GDM1 (cell line): ENCODE measurements around the gene SPC24.
"Not testable (repeated sequence)": the region's sequence is repeated elsewhere in the genome, so short reads cannot be mapped to it uniquely, and the experiment has no call there.

ENCODE experiments used
- DNase-seq: peaks from one replicate; lab custom pipeline; 2025; lab: John Stamatoyannopoulos, UW

The SPC24 gene

DNA sequence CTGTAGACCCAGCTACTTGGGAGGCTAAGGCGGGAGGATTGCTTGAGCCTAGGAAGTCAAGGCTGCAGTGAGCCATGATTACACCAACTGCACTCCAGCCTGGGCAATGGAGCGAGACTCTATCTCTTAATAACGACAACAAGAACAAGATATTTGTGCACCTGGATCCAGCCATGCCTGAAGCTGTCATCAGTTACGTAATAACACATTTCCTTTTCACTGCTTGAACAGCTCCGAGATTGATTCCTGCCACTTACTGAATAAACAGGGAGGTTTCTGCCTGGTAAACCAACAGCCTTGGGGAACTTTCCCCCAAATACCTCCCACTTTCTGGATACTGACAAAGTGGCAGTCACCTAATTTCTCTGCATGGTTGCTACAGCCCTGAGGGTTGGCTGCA lies 36.4 kb upstream of the SPC24 start:
- no peak for DNase-seq

DNA sequence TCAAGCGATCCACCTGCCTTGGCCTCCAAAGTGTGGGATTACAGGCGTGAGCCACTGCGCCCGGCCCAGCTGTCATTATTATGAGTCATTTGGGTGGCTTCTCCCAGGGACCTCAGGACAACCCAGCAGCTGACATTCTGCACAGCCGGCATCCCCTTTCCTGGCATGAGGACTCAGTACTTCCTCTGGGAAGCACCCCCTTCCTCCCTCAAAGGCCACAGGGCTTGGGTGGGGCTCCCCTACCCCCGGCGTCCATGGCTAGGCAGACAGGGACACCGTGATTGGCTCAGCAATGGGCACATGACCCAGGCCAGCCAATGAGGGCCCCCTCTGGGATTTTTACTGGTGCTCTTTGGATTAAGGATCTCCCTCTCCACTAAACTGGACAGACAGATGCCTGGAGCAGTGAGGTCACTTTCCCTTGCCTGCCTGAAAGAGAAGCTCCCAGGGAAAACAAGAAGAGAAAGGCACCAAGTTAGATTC lies 35.7 kb upstream of the SPC24 start:
- no peak for DNase-seq

DNA sequence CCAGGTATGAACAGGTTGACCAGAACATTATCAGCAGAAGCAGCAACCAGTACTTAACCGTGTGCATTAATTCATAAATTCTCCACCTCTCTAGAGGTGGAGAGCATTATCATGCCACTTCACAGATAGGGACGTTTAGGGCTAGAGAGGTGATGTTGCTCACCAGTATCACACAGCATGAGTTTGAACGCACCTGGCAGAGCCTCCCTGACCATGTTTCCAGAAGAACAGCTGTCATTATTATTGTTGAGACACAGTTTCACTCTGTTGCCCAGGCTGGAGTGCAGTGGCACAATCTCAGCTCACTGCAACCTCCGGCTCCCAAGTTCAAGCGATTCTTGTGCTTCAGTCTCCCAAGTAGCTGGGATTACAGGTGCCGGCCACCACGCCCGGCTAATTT lies 34.9 kb upstream of the SPC24 start:
- DNase-seq: no peak

DNA sequence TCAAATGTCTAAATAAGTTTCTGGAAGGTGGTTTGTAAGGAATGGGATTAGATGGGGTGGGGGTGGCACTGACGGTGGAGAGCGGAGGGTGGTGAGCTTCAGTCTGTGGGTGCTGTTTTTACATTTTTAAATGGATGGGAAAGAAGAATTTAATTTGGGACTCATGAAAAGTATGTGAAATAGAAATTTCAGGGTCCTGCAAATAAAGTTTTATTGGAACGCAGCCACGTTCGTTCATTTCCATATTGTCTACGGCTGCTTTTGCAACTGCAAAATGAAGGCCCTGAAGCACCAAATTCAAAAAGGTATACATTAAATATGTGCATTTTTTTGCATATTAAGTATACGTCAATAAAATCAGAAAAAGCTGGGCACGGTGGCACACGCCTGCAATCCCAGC lies 31.9 kb upstream of the SPC24 start:
- no peak for DNase-seq

DNA sequence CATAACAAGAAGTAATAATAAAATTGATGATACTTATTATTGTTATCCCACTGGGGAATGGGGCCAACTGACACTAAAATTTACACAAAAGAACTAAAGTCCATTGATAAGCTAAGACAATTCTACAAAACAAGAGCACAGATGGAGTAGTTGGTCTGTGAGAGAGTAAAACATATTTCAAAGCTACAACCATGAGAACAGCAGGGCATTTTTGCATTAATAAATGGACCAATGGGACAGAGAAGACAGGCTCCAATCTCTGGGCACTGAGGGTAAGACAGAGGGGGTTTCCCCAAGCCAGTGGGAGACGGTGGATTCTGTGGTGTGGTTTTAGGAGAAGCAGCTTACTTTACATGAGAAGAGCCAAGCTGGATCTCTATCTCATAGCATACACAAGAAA lies 27.4 kb upstream of the SPC24 start:
- no peak for DNase-seq

DNA sequence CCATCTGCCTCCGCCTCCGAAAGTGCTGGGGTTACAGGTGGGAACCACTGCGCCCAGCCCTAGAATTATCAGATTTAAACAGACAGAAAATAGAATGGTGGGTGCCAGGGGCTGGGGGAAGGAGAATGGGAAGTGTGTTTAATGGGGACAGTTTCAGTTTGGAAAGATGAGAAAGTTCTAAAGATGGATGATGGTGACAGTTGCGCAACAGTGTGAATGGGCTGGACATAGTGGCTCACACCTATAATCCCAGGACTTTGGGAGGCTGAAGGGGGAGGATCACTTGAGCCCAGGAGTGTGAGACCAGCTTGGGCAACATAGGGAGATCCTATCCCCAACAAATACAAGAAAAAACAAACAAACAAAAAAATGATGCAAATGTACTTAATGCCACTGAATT lies 25.9 kb upstream of the SPC24 start:
- DNase-seq: no peak

DNA sequence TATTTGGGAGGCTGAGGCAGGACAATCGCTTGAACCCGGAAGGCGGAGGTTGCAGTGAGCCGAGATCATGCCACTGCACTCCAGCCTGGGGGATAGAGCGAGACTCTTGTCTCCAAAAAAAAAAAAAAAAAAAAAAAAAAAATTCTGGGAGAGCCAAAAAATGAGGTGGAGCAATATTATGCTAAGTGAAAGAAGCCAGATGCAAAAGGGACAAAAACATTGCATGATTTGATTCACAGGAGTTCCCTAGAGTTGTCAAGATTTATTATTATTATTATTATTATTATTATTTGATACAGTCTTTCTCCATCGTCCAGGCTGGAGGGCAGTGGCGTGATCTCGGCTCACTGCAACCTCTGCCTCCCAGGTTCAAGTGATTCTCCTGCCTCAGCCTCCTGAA lies 25.4 kb upstream of the SPC24 start:
- DNase-seq: not testable (repeated sequence)

DNA sequence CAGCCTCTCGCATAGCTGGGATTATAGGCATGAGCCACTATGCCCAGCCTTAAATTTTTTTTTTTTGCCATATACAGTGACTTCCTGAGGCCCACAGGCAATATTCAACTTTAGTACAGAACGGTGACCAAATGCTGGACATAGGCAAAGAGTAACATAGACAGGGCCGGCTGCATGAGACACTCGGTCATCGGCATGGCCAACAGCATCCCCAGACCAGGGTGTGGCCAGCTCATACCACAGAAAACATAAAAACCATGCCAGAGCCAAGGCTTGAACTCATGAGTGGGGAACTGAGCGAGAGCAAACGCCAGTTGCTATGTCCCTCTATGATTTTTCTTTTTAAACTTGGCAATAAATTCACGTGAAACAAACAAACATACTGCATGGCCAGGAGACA lies 24.8 kb upstream of the SPC24 start:
- DNase-seq: no peak

DNA sequence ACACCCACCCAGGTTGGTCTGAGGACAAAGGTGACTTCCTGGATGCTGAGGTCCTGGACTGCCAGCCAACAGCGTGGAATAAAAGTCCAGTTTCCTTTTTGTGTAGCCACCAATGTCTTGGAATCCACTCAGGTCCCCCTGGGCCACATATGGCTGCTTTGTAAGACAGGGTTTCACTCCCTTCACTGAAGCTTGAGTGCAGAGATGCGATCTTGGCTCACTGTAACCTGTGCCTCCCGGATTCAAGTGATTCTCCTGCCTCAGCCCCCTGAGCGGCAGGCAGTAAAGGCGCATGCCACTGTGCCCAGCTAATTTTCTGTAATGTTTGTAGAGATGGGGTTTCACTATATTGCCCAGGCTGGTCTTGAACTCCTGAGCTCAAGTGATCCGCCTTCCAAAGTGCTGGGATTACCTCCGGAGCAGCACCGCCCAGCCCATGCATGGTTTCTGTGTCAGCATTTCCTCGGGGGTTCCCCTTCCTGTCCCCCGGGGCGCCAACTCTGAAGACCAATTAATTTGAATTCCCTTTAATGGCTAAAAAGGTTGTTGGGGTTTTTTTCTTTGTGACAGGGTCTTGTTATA lies 24.2 kb upstream of the SPC24 start:
- DNase-seq: no peak

DNA sequence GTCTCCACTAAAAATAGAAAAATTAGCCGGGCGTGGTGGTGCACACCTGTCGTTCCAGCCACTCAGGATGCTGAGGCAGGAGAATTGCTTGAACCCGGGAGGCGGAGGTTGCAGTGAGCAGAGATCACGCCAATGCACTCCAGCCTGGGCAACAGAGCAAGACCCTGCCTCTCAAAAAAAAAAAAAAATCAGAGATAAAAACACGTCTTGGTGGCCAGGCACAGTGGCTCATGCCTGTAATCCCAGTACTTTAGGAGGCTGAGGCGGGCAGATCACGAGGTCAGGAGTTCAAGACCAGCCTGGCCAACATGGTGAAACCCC lies 23.5 kb upstream of the SPC24 start:
- DNase-seq: not testable (repeated sequence)

DNA sequence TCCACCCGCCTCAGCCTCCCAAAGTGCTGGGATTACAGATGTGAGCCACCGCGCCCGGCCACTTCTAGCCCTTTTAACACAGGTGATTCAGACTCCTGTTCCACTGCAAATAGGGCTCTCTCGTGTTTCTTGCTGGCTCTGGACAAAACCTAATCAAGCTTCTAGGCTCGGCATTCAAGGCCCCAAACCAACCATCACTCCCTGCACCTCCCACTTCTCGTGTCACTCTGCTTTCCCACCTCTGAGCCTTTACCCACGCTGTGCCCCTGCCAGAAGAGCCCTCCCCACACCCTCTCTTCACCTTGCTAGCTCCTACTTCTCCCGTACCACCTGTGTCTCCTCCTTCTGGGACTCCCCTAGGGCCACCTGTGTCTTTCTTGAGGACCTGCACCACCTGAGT lies 22.0 kb upstream of the SPC24 start:
- no peak for DNase-seq

DNA sequence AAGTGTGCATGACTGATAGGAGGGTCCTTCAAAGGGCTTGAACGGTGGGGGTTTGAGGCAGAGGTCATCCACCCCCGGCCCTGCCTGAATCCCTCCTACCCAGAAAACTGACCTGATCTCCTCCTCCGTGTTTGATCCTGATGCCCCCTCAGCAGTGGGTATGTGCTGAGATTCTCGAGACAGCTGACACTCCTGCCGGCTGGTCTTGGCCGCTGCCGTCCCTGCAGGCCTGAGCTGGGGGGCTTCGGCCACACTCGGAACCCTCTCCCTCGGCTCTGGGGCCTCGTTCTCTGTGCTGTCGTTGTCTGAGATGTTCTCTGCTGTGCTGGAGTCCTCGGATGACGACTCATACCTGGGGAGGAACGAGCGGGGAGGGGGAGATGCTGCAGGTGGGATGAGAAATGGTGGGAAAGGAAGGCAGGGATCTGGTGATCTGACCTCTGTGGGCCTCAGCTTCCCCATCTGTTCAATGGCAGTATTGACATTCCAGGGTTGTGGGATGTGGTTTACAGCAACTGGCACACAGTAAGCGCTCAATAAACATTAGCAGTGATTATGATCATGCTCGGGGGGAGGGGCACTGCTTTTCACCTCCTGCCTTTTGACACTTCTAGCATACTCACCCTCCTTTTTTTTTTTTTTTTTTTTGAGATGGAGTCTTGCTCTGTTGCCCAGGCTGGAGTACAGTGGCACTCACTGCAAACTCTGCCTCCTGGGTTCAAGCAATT lies 21.0 kb upstream of the SPC24 start:
- DNase-seq: no peak

DNA sequence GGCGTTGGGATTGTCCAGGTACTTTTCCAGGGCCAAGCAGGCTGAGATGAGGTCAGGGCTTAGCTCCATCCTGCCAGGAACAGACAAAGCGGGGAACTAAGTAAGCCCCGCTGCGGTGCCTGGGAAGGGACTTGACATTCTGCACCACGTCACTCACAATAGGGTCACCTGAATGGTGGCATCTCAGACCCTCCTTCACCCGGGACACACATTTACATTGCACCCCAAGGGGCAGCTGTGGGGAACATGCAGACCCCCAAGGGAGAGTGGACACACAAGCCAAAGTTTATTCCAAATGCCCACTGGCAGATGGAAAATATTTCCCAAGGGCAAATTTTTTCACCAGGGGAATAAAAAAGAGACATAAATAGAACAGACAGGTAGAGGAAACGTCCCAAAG lies 20.3 kb upstream of the SPC24 start:
- DNase-seq: no peak

DNA sequence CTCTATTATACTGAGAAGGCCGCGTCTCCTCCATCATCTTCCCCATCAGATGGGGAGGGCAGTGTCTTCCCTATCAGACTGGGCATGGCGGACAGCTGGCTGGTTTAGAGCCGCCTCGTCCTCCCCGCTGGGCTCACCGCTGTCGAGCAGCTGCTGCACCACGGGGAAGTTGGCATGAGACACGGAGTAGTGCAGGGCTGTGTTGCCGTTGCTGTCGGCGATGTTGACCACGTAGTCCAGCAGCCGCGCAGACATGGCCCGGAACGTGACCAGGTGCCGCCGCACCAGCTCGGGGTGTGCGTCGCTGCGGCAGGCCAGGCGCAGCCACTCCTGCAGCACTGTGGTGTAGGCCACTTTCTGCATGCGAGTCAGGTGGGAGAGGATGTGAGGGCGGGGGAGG lies 18.8 kb upstream of the SPC24 start:
- no peak for DNase-seq

DNA sequence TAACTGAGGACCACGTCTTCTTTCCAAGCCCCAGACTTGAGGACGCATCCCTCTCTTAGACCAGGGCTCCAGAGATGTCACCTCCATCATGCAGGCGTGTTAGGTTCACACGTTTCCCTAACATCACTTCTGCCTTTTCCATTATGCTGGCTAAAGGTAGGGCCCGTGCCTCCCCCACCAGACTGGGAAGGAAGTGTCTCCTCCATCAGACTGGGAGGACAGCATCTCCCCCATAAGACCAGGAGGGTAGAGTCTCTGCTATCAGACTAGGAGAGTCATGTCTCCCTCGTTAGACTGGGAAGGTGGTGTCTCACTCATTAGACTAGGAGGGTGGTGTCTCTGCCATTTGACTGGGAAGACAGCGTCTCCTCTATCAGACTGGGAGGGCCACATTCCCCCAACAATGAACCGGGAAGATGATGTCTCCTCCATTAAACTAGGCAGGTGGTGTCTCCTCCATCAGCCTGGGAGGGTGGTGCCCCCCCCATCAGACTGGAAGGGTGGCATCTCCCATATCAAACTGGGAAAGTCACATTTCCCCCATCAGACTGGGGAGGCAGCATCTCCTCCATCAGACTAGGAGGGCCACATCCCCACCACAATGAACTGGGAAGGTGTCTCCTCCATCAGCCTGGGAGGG lies 18.1 kb upstream of the SPC24 start:
- DNase-seq: no peak

DNA sequence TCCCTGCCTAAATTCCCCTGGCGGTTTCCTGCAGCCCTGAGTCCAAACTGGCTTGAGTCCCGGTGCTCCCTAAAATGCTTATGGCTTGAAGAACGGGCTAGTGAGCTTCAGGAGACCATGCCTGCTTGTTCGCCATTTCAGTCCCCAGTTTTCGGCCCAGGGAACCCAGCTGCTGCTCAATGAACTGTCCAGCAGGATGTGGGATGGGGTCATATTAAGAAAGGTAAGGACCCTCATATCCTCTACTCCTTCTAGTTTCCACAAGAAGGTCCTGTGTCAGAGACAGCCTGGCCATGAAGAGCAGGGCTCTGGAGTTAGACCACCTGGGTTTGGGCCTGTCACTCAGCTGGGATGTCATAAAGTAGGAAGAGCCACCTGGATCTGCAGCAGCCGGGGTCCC lies 17.0 kb upstream of the SPC24 start:
- DNase-seq: no peak

DNA sequence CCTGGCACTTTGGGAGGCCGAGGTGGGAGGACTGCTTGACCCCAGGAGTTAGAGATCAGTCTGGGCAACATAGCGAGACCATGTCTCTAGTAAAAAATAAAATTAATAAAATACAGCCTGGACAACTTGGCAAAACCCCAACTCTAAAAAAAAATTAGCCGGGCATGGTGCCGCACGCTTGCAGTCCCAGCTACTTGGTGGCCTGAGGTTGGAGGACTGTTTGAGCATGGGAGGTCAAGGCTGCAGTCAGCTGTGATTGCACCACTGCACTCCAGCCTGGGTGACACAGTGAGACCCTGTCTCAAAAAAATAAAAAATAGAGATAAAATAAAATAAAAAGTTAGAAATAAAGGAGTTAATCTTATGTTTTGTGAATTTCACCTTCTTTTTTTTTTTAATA lies 15.6 kb upstream of the SPC24 start:
- DNase-seq: no peak

DNA sequence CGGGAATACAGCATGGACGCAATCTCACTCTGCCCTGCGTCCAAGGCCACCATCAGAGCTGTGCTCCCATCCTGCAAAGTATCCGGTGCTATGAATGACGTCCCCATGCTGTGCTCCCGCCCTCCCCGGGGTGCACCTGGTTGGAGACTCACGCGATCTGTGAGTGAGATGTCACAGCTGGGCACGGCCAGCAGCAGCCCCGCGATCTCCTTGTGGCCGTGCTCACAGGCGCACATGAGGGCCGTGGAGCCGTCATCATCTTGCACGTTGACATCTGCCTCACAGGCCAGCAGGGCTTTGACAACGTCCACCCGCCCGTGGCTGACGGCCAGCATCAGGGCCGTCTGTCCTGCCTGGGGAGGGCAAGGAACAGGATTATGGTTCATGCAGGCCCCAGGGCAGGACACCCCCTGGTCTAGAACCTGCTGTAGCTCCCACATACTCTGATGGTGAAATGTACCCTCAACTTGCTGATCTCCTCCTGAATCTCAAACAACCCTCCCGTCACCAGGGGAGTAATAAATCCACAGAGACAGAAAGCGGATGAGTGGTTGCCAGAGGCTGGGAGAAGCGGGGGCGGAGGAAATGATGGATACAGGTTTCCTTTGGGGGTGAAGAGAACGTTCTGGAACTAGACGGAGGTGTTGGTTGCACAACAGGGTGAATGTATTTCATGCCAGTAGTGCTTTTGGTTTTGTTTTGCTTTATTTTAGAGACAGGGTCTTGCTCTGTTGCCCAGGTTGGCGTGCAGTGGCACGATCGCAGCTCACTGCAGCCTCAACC lies 14.5 kb upstream of the SPC24 start:
- no peak for DNase-seq

DNA sequence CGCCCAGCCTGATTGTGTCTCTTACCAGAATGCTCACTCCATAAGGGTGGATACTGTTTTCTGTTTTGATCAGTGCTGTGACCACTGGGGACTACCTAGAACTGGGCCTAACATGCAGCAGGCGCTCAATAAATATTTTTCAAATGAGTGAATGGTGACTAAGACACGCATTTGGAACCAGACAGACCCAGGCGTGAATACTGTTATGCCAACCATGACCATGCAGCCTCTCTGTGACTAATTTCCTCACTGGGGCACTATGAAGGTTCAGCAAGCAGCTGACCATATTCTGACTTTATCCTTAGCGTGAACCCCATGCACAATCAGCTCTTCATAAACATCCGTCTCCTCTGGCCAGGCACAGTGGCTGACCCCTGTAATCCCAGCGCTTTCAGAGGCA lies 13.0 kb upstream of the SPC24 start:
- DNase-seq: no peak

DNA sequence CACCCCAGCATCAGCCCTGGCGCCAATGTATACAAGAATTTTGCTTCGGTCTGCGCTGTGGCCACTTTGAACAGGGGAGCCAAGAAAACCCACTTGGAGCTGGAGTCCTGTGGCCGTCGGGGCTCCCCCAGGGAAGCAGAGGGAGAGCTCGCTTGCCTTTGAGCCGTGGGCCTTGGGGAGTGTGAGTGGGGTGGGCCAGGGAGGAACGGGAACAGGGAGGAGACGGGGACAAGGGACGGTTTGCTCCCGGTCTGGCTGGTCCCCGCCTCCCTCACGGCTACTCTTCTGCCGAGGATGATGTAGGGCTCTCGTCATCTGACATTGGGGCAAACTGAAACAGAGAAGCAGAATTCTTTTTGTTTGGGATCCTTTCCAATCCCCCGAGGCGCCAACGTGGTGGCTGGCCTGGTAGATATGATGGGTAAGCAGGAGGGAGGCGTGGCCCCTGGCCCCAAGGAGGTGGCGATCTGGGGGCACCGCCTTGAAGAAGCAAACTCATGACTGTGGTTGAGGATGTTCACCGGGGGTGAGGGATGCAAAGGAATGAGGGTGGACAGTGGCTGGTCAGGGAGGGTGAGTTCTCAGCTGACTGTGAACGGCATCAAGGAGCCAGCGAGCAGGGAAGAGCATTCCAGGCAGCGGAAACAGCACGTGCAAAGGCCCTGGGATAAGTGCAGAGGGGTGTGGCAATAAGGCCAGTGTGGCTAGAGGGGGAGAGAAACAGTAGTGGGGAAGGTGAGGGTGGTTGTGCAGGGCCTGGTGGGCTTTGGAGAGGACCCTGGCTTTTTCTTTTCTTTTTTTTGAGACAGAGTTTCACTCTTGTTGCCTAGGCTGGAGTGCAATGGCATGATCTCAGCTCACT lies 10.9 kb upstream of the SPC24 start:
- DNase-seq: no peak

DNA sequence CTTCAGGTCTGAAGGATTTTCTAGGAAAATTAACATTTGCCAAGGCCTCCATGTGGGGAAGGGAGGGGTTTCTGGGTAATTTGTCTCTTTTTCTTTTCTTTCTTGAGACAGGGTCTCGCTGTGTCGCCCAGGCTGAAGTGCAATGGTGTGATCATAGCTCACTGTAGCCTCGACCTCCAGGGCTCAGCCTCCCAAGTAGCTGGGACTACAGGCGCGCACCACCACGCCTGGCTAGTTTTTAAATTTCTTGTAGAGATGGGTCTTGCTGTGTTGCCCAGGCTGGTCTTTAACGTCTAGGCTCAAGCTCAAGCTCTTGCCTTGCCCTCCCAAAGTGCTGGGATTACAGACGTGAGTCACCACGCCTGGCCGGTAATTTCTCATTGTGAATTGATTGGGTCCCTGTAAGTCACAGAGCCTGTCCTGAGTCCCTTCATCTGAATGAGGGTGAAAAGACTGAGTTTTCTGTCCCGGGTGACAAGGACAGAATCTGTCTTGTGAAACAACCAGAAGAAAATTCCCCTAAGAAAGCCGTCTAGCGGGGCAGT lies 10.0 kb upstream of the SPC24 start:
- no peak for DNase-seq
